Kidney (tissue), 14 donors: ENCODE data around the gene LAMC1. TPM values are rescaled to one million over a fixed set of nuclear protein-coding genes. Genes with fewer than 3 reads are reported as not detected.
A peak's percentile ranks its signal among the peaks of the same experiment; 100 is the strongest.
"Not testable (repeated sequence)": the region's sequence is repeated elsewhere in the genome, so short reads cannot be mapped to it uniquely, and the experiment has no call there.

Experiments used
- DNase-seq, 5 donors: peaks; one replicate each; pipeline ENCODE4 v3.0.0-alpha.2; 2013 to 2020
- FAIRE-seq: peaks from 2 replicates; lab custom pipeline; 2012; peaks lifted over from hg19 to GRCh38; lab: Jason Lieb, UNC
- H3K27ac ChIP-seq, 2 donors: one replicate each; pipeline ENCODE4 v1.7.0; 2013; ENCODE audit warnings: low read depth in 2 of 2, low read length in 2 of 2, inconsistent platforms in 1 of 2
- H3K27me3 ChIP-seq: one replicate; pipeline ENCODE4 v1.7.1; 2013; ENCODE audit warnings: low read length, inconsistent platforms; ENCODE audit not compliant: control insufficient read depth, insufficient read depth
- H3K36me3 ChIP-seq, 3 donors: one replicate each; pipeline versions ENCODE4 v1.7.0 to v1.7.1; 2013; ENCODE audit warnings: low read length in 3 of 3, control low read depth in 1 of 3, inconsistent platforms in 1 of 3; ENCODE audit not compliant: insufficient read depth in 3 of 3, control insufficient read depth in 2 of 3
- H3K4me1 ChIP-seq, 3 donors: one replicate each; pipeline versions ENCODE4 v1.7.0 to v1.7.1; 2013; ENCODE audit warnings: low read length in 3 of 3, inconsistent platforms in 1 of 3, low read depth in 1 of 3; ENCODE audit not compliant: control insufficient read depth in 2 of 3, insufficient read depth in 2 of 3
- H3K4me3 ChIP-seq, 3 donors: one replicate each; pipeline versions ENCODE4 v1.7.0 to v1.8.1; 2013; ENCODE audit warnings: low read length in 3 of 3, control low read depth in 1 of 3, inconsistent platforms in 1 of 3
- H3K9ac ChIP-seq, 3 donors: one replicate each; pipeline versions ENCODE4 v1.7.0 to v1.7.1; 2013; ENCODE audit warnings: low read length in 3 of 3, control low read depth in 1 of 3, inconsistent platforms in 1 of 3
- H3K9me3 ChIP-seq, 3 donors: one replicate each; pipeline versions ENCODE4 v1.7.0 to v1.7.1; 2013; ENCODE audit warnings: low read length in 3 of 3, control low read depth in 1 of 3, inconsistent platforms in 1 of 3; ENCODE audit not compliant: control insufficient read depth in 2 of 3, insufficient read depth in 1 of 3
- CTCF ChIP-seq: IDR thresholded peaks from 3 replicates; pipeline ENCODE4 v1.5.1; 2012; ENCODE audit warnings: mild to moderate bottlenecking, moderate library complexity, borderline replicate concordance; ENCODE audit not compliant: insufficient read depth; ENCODE audit errors: extremely low read depth
- intact Hi-C: fragments of 100-400 bp; cut with DNase I; formaldehyde crosslinking; loops from one replicate; pipeline ENCODE4 v1.11.1; 2022
- polyA plus RNA-seq: library from polyadenylated mRNA; stranded (reverse); fragments of 350-450 nt; fragmentation: Illumina TruSeq; extraction: RNeasy Lipid Tissue Mini Kit (QIAGEN cat#74804); gene quantifications from one replicate; pipeline ENCODE4 v1.2.3, GENCODE V29; 2014; ENCODE audit warnings: low read depth, low replicate concordance; ENCODE audit not compliant: insufficient read depth
- total RNA-seq: library from RNA; stranded (reverse); fragmentation: NEBNext Ultra II Directional; extraction: Animal tissue kit (Norgen Biotek cat#: 25700); gene quantifications from one replicate; pipeline ENCODE4 v1.2.1, GENCODE V29; 2021
- donor health status: control.
- donor health status: control.
- donor health status: control.
- donor health status: control.
- donor health status: control.
- donor health status: DM: yes; HTN: yes; CAD: no.
- donor health status: Normal renal cell carcinoma (clear cell type).

LAMC1 gene
- total and polyA plus RNA-seq, 2 donors from 2014 or later = 21.1 to 140 TPM

GRCh38 chr1:183065168-183065706, 42.0 kb downstream of the LAMC1 start:
- Histone ChIP-seq H3K27ac (no peak overlapping the region), H3K36me3 (no peaks in the 10 kb centered on the region), H3K4me3 (no peak overlapping the region), H3K9me3 (no peaks in the 10 kb centered on the region), H3K9ac (no peak overlapping the region), H3K27me3 (no peaks in the 10 kb centered on the region), H3K4me1 (peaks cover 0 to 2% (median 0%) of the 10 kb centered on the region in 3 donors)
- FAIRE-seq (no peak), DNase-seq (no peak)
- intact Hi-C loops = no loop called here
- TF ChIP-seq CTCF = no peak

- DNase-seq, H3K9ac ChIP-seq, FAIRE-seq, intact Hi-C loops, H3K9me3 ChIP-seq, H3K4me1 ChIP-seq, H3K27ac ChIP-seq, H3K36me3 ChIP-seq, H3K4me3 ChIP-seq, H3K27me3 ChIP-seq: not testable (repeated sequence)
These were observed 43.2 kb downstream of the LAMC1 start for GRCh38 chr1:183066432-183066831.

GRCh38 chr1:183069562-183070216, 46.5 kb downstream of the LAMC1 start:
- Histone ChIP-seq H3K4me1 (peaks cover 0 to 10% (median 0%) of the 10 kb centered on the region in 3 donors), H3K9me3 (no peaks in the 10 kb centered on the region), H3K27ac (no peak overlapping the region), H3K4me3 (no peak overlapping the region), H3K27me3 (no peaks in the 10 kb centered on the region), H3K9ac (no peak overlapping the region), H3K36me3 (no peaks in the 10 kb centered on the region)
- intact Hi-C loops = no loop called here
- no peak for TF ChIP-seq CTCF
- FAIRE-seq = peak; percentile 45
- no peak for DNase-seq

GRCh38 chr1:183070234-183070922, 47.2 kb downstream of the LAMC1 start:
- DNase-seq = no peak
- Histone ChIP-seq H3K4me3 (no peak overlapping the region), H3K27me3 (no peaks in the 10 kb centered on the region), H3K27ac (no peak overlapping the region), H3K9me3 (no peaks in the 10 kb centered on the region), H3K9ac (no peak overlapping the region), H3K4me1 (peaks cover 0 to 10% (median 0%) of the 10 kb centered on the region in 3 donors), H3K36me3 (no peaks in the 10 kb centered on the region)
- no peak for FAIRE-seq
- no peak for TF ChIP-seq CTCF
- intact Hi-C loops = no loop called here
